BJ (cell line): ENCODE results near the gene ASCL1. TPM values are rescaled to one million over a fixed set of nuclear protein-coding genes. Genes with fewer than 3 reads are reported as not detected.
A peak's percentile ranks its signal among the peaks of the same experiment; 100 is the strongest.

ENCODE experiments used
- CTCF ChIA-PET: fragments of 350-600 bp; formaldehyde crosslinking; extraction: SDS; loops from one replicate; lab custom pipeline; 2021; ENCODE audit warnings: antibody characterized with exemption, inconsistent platforms; lab: Yijun Ruan, JAX
- POLR2A ChIA-PET: fragments of 300-600 bp; sonication (Branson Sonifier 250); formaldehyde crosslinking; extraction: SDS; loops from one replicate; lab custom pipeline; 2021; ENCODE audit warnings: antibody characterized with exemption; lab: Charles Lee
- DNase-seq: peaks from one replicate; pipeline ENCODE4 v3.0.0-alpha.2; 2011; ENCODE audit warnings: low read depth
- H3K27me3 ChIP-seq: 2 replicates; pipeline ENCODE4 v1.6.0; 2011; ENCODE audit warnings: low read length; ENCODE audit not compliant: control insufficient read depth, insufficient read depth
- H3K36me3 ChIP-seq: 2 replicates; pipeline ENCODE4 v1.5.1; 2011; ENCODE audit warnings: low read length; ENCODE audit not compliant: control insufficient read depth, insufficient read depth
- H3K4me3 ChIP-seq: 2 replicates; pipeline ENCODE4 v1.5.1; 2011; ENCODE audit warnings: low read depth, mild to moderate bottlenecking, control low read depth, low read length
- polyA plus RNA-seq: library from polyadenylated mRNA; depleted of rRNA; stranded (reverse); fragments of >200 nt; gene quantifications from 2 replicates; pipeline ENCODE4 v1.2.3, GENCODE V29; 2011
- TF ChIP-seq, protein P1 (sequence below): IDR thresholded peaks from 2 replicates; pipeline ENCODE4 v1.5.1; 2011; ENCODE audit warnings: low read depth, mild to moderate bottlenecking, control low read depth, inconsistent platforms, low read length, moderate library complexity; ENCODE audit not compliant: insufficient read depth

The ASCL1 gene
- polyA plus RNA-seq, 1 experiment = 0.07 TPM

DNA sequence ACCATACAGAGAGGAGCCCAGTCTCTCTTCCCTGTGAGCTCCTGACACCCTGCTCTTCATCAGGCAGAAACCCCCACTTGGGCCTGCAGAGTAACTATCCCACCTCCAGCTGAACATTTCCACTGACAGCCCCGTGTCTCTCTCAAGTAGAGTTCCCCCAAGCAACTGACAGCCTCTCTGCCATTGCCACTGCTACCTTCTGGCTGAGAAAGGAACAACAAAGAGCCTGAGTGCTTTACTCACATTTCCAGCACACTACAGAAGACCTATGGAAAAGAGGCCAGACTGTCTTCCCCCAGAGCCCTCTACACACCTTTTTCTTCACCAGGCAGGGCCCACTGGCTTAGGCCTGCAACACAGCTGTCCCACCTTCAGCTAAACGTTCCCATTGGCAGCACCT is 18.4 kb upstream of the ASCL1 start:
- no peak overlapping the region for H3K4me3 ChIP-seq
- DNase-seq = no peak
- TF ChIP-seq, protein P1, sequence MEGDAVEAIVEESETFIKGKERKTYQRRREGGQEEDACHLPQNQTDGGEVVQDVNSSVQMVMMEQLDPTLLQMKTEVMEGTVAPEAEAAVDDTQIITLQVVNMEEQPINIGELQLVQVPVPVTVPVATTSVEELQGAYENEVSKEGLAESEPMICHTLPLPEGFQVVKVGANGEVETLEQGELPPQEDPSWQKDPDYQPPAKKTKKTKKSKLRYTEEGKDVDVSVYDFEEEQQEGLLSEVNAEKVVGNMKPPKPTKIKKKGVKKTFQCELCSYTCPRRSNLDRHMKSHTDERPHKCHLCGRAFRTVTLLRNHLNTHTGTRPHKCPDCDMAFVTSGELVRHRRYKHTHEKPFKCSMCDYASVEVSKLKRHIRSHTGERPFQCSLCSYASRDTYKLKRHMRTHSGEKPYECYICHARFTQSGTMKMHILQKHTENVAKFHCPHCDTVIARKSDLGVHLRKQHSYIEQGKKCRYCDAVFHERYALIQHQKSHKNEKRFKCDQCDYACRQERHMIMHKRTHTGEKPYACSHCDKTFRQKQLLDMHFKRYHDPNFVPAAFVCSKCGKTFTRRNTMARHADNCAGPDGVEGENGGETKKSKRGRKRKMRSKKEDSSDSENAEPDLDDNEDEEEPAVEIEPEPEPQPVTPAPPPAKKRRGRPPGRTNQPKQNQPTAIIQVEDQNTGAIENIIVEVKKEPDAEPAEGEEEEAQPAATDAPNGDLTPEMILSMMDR = no peak
- CTCF ChIA-PET = interaction anchor here (0.6 to 3.4 kb wide), 5 partner anchors 9 to 95 kb away, joined by 3 to 16 read pairs (median 4); no protein-coding TSS in a partner anchor
- POLR2A ChIA-PET = no interaction called here
- H3K36me3 ChIP-seq = no peaks in the 10 kb centered on the region
- H3K27me3 ChIP-seq = no peaks in the 10 kb centered on the region

DNA sequence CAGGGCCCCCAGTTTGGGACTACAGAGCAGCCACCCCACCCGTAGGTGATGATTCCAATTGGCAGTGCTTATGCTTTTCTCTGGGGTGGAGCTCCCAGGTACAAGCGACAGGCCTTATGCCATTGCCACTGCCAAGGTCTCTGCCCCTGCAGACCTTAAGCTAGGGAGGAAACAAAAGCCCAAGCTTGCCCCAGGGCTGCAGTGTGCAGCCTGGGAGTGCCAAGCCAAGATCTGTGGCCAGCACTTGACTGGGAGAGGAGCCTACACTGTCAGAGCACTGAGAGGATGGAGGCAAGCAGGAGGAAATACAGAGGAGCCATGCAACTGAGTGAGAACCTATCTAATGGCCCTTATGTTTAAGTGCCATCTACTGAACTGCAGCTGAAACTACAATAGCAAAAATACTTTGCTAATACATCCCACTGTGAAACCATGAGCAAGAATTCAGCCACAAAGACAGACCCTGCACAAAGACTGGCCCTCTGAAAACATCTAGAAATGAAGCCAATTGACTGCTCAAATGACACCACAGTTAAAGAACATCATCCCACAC is 17.7 kb upstream of the ASCL1 start:
- H3K36me3 ChIP-seq = no peaks in the 10 kb centered on the region
- no peak for DNase-seq
- ChIA-PET CTCF (interaction anchor here (0.9 to 3.4 kb wide), 7 partner anchors 9 to 61 kb away, joined by 3 to 16 read pairs (median 4); no protein-coding TSS in a partner anchor), POLR2A (no interaction called here)
- H3K4me3 ChIP-seq = no peak overlapping the region
- no peaks in the 10 kb centered on the region for H3K27me3 ChIP-seq
- TF ChIP-seq, protein P1 = no peak

DNA sequence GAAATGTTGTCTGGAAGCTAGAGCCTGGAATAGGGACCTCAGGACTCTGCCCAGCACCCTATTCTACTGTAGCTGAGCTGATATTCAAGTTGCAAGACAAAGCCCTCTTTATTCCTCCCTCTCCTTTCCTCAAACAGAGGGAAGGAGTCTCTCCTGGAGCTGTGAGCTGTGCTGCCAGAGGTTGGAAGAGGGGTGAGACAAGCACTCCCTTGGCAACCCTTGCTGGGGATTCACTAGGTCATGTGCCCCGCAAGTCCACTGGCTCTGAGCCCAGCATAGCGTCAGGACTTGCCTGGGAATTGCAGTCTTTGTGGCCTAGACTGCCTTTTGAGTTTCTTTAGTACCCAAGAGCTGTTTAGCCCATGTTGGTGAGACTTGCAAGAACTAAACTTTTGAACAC is 11.4 kb upstream of the ASCL1 start:
- no peak for DNase-seq
- H3K27me3 ChIP-seq = peaks cover 5% of the 10 kb centered on the region; the same call in 1 of the 2 replicates
- TF ChIP-seq, protein P1 = no peak
- H3K4me3 ChIP-seq = no peak overlapping the region
- CTCF ChIA-PET = interaction anchor here (6.3 kb wide), 1 partner anchor 602 kb away, joined by 84 read pairs; no protein-coding TSS in a partner anchor
- H3K36me3 ChIP-seq = no peaks in the 10 kb centered on the region
- POLR2A ChIA-PET = interaction anchor here (0.6 kb wide), 1 partner anchor 166 kb away, joined by 4 read pairs; no protein-coding TSS in a partner anchor

DNA sequence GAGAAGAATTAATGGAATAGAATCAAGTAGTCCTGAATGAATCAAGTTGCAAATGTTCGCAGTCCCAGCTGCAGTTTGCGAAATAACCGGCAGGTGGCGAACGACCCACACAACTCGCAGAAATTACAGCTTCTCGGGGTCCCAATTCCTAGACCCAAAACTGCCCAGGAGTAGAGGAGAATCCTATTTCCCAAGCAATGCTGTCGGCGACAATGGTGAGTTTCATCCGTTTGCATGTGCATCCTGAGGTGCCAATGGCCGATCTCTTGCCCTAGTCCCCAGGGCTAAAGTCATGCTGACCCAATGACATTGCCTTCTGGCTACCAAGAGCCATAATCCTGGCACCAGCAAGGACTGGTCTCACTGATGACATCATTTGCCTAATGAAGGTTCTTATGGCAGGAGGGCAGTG is 8.5 kb upstream of the ASCL1 start:
- CTCF ChIA-PET = interaction anchor here (0.7 to 6.3 kb wide), 14 partner anchors 9 to 609 kb away, joined by 3 to 84 read pairs (median 6); no protein-coding TSS in a partner anchor
- POLR2A ChIA-PET = no interaction called here

More for the DNA sequence above, 8.5 kb upstream of the ASCL1 start:
- H3K4me3 ChIP-seq = no peak overlapping the region
- TF ChIP-seq, protein P1 = peak; percentile 87
- peaks cover 10% of the 10 kb centered on the region for H3K27me3 ChIP-seq
- no peaks in the 10 kb centered on the region for H3K36me3 ChIP-seq
- no peak for DNase-seq
